GM19328 (cell line): ENCODE measurements around the gene NUTM2B.
A peak's percentile ranks its signal among the peaks of the same experiment; 100 is the strongest.
"Not testable (repeated sequence)": the region's sequence is repeated elsewhere in the genome, so short reads cannot be mapped to it uniquely, and the experiment has no call there.

ENCODE experiments used
- ATAC-seq: cut with Tn5 transposase; IDR thresholded peaks from one replicate; pipeline ENCODE4 v1.9.1; 2021; ENCODE audit warnings: mild to moderate bottlenecking, moderate library complexity; ENCODE audit not compliant: unreplicated experiment

The NUTM2B gene

GRCh38 chr10:79702927-79703326, at the start of gene NUTM2B:
NUTM2B (plus strand) TSS chr10:79703227; CDS start chr10:79703610, 383 bp downstream.
- ATAC-seq = not testable (repeated sequence)

- ATAC-seq = not testable (repeated sequence)
Observed at GRCh38 chr10:79663287-79663686, 39.7 kb upstream of the NUTM2B start.

GRCh38 chr10:79664686-79665085, 38.3 kb upstream of the NUTM2B start:
- not testable (repeated sequence) for ATAC-seq

- not testable (repeated sequence) for ATAC-seq
Observed at GRCh38 chr10:79669248-79669788, 33.7 kb upstream of the NUTM2B start.

- not testable (repeated sequence) for ATAC-seq
Observed at GRCh38 chr10:79674878-79675277, 28.1 kb upstream of the NUTM2B start.

GRCh38 chr10:79683026-79683883, 19.8 kb upstream of the NUTM2B start:
- not testable (repeated sequence) for ATAC-seq

- ATAC-seq = not testable (repeated sequence)
Observed at GRCh38 chr10:79683884-79684720, 18.9 kb upstream of the NUTM2B start.

GRCh38 chr10:79685044-79685685, 17.9 kb upstream of the NUTM2B start:
- ATAC-seq = peak; percentile 83

- not testable (repeated sequence) for ATAC-seq
Observed at GRCh38 chr10:79686595-79686994, 16.4 kb upstream of the NUTM2B start.

GRCh38 chr10:79687406-79688150, 15.4 kb upstream of the NUTM2B start:
- not testable (repeated sequence) for ATAC-seq

- not testable (repeated sequence) for ATAC-seq
Observed at GRCh38 chr10:79688798-79689197, 14.2 kb upstream of the NUTM2B start.

GRCh38 chr10:79696596-79696995, 6.4 kb upstream of the NUTM2B start:
- not testable (repeated sequence) for ATAC-seq

GRCh38 chr10:79697141-79697540, 5.9 kb upstream of the NUTM2B start:
- not testable (repeated sequence) for ATAC-seq

- ATAC-seq = not testable (repeated sequence)
Observed at GRCh38 chr10:79700381-79700944, 2.6 kb upstream of the NUTM2B start.

- ATAC-seq = not testable (repeated sequence)
Observed at GRCh38 chr10:79707017-79707416, 4.0 kb downstream of the NUTM2B start.

- ATAC-seq = not testable (repeated sequence)
Observed at GRCh38 chr10:79714976-79715375, 11.9 kb downstream of the NUTM2B start.

- not testable (repeated sequence) for ATAC-seq
Observed at GRCh38 chr10:79716917-79717579, 14.0 kb downstream of the NUTM2B start.

- not testable (repeated sequence) for ATAC-seq
Observed at GRCh38 chr10:79720000-79720399, 17.0 kb downstream of the NUTM2B start.

- ATAC-seq = not testable (repeated sequence)
Observed at GRCh38 chr10:79726620-79727019, 23.6 kb downstream of the NUTM2B start.
